GM12878 (cell line): ENCODE measurements around the gene TPRG1.

Experiments
- CBX5 ChIP-seq: sonication (generic); IDR thresholded peaks from 2 replicates; pipeline ENCODE4 v1.6.1; 2016; ENCODE audit warnings: low read depth, moderate library complexity, mild to moderate bottlenecking, inconsistent platforms
- CTCF ChIP-seq, 3 experiments: IDR thresholded peaks in 2 of 3; conservative IDR thresholded peaks in 1 of 3; 2 replicates each; pipeline ENCODE4 v1.5.1; 2011; ENCODE audit warnings: low read depth in 3 of 3, low read length in 3 of 3, mild to moderate bottlenecking in 3 of 3, control low read depth in 2 of 3, moderate library complexity in 2 of 3, inconsistent platforms in 1 of 3, mixed read lengths in 1 of 3; ENCODE audit not compliant: control insufficient read depth in 2 of 3, insufficient read depth in 1 of 3; ENCODE audit errors: extremely low read depth in 1 of 3
- EP300 ChIP-seq, 2 experiments: fragments of 150-350 bp in 1 of 2; IDR thresholded peaks; 2 replicates each; pipeline ENCODE4 v1.6.1; 2011 to 2012; ENCODE audit warnings: low read depth in 2 of 2, low read length in 2 of 2, borderline replicate concordance in 1 of 2, improper control_type of control experiment in 1 of 2, inconsistent platforms in 1 of 2; ENCODE audit not compliant: control insufficient read depth in 1 of 2
- EZH2 ChIP-seq: IDR thresholded peaks from 2 replicates; pipeline ENCODE4 v1.6.1; 2012; ENCODE audit warnings: low read depth, mild to moderate bottlenecking, control low read depth, inconsistent platforms, low read length, borderline replicate concordance; ENCODE audit not compliant: control insufficient read depth
- MTA2 ChIP-seq: fragments of 450-650 bp; IDR thresholded peaks from 2 replicates; pipeline ENCODE4 v1.6.1; 2016; ENCODE audit warnings: low read depth, mild to moderate bottlenecking, moderate library complexity
- MYC ChIP-seq: IDR thresholded peaks from 2 replicates; pipeline ENCODE4 v1.6.1; 2011; ENCODE audit warnings: mild to moderate bottlenecking, low read length, moderate library complexity, inconsistent platforms; ENCODE audit not compliant: insufficient read depth, insufficient replicate concordance, insufficient read length, severe bottlenecking
- RAD21 ChIP-seq: IDR thresholded peaks from 2 replicates; pipeline ENCODE4 v1.6.1; 2011; ENCODE audit warnings: mild to moderate bottlenecking, low read depth, low read length, moderate library complexity; ENCODE audit not compliant: insufficient read depth
- TF ChIP-seq, protein P1 (sequence below): IDR thresholded peaks from 2 replicates; pipeline ENCODE4 v1.6.1; 2012; ENCODE audit warnings: mild to moderate bottlenecking, low read depth, low read length
- TF ChIP-seq, protein P2 (sequence below): IDR thresholded peaks from 2 replicates; pipeline ENCODE4 v1.6.1; 2011; ENCODE audit warnings: low read depth, mild to moderate bottlenecking, low read length, moderate library complexity, borderline replicate concordance; ENCODE audit errors: extremely low read depth

DNA sequence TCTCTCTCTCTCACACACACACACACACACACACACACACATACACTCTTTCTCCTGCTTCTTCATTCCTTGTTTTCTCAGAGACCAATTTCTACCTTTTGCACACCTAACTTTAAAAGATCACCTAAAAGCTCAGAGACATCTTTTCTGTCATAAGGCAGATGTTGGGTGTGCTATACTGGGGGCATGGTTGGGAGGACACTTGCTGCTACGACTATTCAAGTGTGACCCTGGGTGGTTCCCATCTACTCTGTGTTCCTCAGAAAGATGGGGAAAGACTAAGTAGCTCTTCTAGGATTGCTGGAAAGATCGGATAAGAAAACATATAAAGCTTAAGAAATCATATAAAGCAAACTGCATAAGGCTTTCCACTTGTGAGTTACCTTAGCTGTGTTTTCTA, 33.2 kb downstream of the TPRG1 start:
- TF ChIP-seq EP300 (IDR thresholded peaks at IDR 0.05; ENCODE audit: borderline replicate concordance in 1 of 2, control insufficient read depth in 1 of 2, low read depth in 2 of 2, low read length in 2 of 2): no peak
- no peak for TF ChIP-seq CTCF (IDR thresholded peaks at IDR 0.05 in 2 of 3, conservative IDR thresholded peaks at IDR 0.05 in 1 of 3; ENCODE audit: control insufficient read depth in 2 of 3, extremely low read depth in 1 of 3, insufficient read depth in 1 of 3, low read depth in 3 of 3, low read length in 3 of 3)
- TF ChIP-seq EZH2: no peak
- TF ChIP-seq, protein P1, sequence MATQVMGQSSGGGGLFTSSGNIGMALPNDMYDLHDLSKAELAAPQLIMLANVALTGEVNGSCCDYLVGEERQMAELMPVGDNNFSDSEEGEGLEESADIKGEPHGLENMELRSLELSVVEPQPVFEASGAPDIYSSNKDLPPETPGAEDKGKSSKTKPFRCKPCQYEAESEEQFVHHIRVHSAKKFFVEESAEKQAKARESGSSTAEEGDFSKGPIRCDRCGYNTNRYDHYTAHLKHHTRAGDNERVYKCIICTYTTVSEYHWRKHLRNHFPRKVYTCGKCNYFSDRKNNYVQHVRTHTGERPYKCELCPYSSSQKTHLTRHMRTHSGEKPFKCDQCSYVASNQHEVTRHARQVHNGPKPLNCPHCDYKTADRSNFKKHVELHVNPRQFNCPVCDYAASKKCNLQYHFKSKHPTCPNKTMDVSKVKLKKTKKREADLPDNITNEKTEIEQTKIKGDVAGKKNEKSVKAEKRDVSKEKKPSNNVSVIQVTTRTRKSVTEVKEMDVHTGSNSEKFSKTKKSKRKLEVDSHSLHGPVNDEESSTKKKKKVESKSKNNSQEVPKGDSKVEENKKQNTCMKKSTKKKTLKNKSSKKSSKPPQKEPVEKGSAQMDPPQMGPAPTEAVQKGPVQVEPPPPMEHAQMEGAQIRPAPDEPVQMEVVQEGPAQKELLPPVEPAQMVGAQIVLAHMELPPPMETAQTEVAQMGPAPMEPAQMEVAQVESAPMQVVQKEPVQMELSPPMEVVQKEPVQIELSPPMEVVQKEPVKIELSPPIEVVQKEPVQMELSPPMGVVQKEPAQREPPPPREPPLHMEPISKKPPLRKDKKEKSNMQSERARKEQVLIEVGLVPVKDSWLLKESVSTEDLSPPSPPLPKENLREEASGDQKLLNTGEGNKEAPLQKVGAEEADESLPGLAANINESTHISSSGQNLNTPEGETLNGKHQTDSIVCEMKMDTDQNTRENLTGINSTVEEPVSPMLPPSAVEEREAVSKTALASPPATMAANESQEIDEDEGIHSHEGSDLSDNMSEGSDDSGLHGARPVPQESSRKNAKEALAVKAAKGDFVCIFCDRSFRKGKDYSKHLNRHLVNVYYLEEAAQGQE: no peak
- no peak for TF ChIP-seq RAD21
- TF ChIP-seq, protein P2, sequence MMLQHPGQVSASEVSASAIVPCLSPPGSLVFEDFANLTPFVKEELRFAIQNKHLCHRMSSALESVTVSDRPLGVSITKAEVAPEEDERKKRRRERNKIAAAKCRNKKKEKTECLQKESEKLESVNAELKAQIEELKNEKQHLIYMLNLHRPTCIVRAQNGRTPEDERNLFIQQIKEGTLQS: no peak
- no peak for TF ChIP-seq CBX5
- no peak for TF ChIP-seq MTA2
- no peak for TF ChIP-seq MYC
